ENCODE results near the gene SLC2A1. TPM values are rescaled to one million over a fixed set of nuclear protein-coding genes. Genes with fewer than 3 reads are reported as not detected.

SLC2A1 gene
- total and polyA plus RNA-seq, 2 of the 13 experiments (the other 11 are each of a cell fraction or from before 2014, with no cell fraction given): 125 to 423 TPM

DNA sequence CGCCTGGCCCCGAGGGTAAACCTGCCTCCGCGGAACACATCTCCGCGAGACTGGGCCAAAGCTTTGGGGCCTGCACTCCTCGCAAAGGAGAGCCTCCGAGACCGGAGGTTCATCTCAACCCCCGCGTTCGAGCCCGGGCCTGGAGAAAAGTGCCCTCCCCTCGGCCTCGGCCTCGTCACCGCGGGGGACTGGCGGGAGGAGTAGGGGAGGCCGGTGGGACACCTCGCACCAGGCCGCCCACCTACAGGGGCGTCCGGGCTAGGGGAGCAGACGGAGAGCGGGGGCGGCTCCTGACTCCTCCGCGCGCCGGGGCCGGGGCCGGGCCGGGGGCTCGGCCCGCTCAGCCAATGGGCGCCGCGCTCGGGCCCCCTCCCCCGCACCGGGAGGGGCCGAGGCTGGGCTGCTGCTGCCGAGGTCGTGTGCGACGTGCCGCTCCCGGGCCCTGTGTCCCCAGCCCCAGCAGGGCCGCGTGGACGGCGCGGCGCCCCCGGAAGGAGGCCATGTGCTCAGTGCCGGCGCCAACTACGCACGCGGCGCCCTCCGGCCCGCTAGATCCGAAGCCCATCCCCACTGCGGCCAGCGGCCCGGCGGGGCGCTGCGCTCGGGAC lies 684 bp downstream of the SLC2A1 start (continued):
- TF ChIP-seq PAX8 (CRISPR knock-in tag; IDR thresholded peaks at IDR 0.05; ENCODE audit: borderline replicate concordance) (no peak), BCL3 (CRISPR knock-in tag; IDR thresholded peaks at IDR 0.05) (peak; percentile 49; the same call in 1 of the 2 replicates), ZNF704 (CRISPR knock-in tag; IDR thresholded peaks at IDR 0.05; ENCODE audit: borderline replicate concordance) (no peak), ZNF552 (CRISPR knock-in tag; IDR thresholded peaks at IDR 0.05; ENCODE audit: borderline replicate concordance) (no peak), SRY (CRISPR knock-in tag; IDR thresholded peaks at IDR 0.05) (no peak; the same call in 1 of the 2 replicates), GZF1 (CRISPR knock-in tag; IDR thresholded peaks at IDR 0.05) (no peak), CREB1 (IDR thresholded peaks at IDR 0.05) (no peak), CREB1 (CRISPR knock-in tag; IDR thresholded peaks at IDR 0.05) (no peak), KDM1A (CRISPR knock-in tag; IDR thresholded peaks at IDR 0.05) (no peak), ZNF207 (IDR thresholded peaks at IDR 0.05; ENCODE audit: borderline replicate concordance) (no peak), JARID2 (CRISPR knock-in tag; IDR thresholded peaks at IDR 0.05; ENCODE audit: insufficient replicate concordance) (no peak), ESRRA (CRISPR knock-in tag; IDR thresholded peaks at IDR 0.05; ENCODE audit: low read depth) (no peak), ZNF780A (CRISPR knock-in tag; IDR thresholded peaks at IDR 0.05) (no peak), ZBTB21 (CRISPR knock-in tag; IDR thresholded peaks at IDR 0.05) (no peak), NFKBIZ (CRISPR knock-in tag; IDR thresholded peaks at IDR 0.05) (no peak)
- TF ChIP-seq, protein P1, sequence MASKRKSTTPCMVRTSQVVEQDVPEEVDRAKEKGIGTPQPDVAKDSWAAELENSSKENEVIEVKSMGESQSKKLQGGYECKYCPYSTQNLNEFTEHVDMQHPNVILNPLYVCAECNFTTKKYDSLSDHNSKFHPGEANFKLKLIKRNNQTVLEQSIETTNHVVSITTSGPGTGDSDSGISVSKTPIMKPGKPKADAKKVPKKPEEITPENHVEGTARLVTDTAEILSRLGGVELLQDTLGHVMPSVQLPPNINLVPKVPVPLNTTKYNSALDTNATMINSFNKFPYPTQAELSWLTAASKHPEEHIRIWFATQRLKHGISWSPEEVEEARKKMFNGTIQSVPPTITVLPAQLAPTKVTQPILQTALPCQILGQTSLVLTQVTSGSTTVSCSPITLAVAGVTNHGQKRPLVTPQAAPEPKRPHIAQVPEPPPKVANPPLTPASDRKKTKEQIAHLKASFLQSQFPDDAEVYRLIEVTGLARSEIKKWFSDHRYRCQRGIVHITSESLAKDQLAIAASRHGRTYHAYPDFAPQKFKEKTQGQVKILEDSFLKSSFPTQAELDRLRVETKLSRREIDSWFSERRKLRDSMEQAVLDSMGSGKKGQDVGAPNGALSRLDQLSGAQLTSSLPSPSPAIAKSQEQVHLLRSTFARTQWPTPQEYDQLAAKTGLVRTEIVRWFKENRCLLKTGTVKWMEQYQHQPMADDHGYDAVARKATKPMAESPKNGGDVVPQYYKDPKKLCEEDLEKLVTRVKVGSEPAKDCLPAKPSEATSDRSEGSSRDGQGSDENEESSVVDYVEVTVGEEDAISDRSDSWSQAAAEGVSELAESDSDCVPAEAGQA (IDR thresholded peaks at IDR 0.05; ENCODE audit: low read depth): no peak
- TF ChIP-seq, protein P1 (CRISPR knock-in tag; IDR thresholded peaks at IDR 0.05; ENCODE audit: borderline replicate concordance): no peak
- TF ChIP-seq, protein P2, sequence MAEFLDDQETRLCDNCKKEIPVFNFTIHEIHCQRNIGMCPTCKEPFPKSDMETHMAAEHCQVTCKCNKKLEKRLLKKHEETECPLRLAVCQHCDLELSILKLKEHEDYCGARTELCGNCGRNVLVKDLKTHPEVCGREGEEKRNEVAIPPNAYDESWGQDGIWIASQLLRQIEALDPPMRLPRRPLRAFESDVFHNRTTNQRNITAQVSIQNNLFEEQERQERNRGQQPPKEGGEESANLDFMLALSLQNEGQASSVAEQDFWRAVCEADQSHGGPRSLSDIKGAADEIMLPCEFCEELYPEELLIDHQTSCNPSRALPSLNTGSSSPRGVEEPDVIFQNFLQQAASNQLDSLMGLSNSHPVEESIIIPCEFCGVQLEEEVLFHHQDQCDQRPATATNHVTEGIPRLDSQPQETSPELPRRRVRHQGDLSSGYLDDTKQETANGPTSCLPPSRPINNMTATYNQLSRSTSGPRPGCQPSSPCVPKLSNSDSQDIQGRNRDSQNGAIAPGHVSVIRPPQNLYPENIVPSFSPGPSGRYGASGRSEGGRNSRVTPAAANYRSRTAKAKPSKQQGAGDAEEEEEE (CRISPR knock-in tag; IDR thresholded peaks at IDR 0.05; ENCODE audit: borderline replicate concordance): no peak
- TF ChIP-seq, protein P3, sequence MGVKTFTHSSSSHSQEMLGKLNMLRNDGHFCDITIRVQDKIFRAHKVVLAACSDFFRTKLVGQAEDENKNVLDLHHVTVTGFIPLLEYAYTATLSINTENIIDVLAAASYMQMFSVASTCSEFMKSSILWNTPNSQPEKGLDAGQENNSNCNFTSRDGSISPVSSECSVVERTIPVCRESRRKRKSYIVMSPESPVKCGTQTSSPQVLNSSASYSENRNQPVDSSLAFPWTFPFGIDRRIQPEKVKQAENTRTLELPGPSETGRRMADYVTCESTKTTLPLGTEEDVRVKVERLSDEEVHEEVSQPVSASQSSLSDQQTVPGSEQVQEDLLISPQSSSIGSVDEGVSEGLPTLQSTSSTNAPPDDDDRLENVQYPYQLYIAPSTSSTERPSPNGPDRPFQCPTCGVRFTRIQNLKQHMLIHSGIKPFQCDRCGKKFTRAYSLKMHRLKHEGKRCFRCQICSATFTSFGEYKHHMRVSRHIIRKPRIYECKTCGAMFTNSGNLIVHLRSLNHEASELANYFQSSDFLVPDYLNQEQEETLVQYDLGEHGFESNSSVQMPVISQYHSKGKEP (CRISPR knock-in tag; IDR thresholded peaks at IDR 0.05): no peak
